ENCODE data around the gene SLC7A4. TPM values are rescaled to one million over a fixed set of nuclear protein-coding genes. Genes with fewer than 3 reads are reported as not detected.

Gene SLC7A4
- total and polyA plus RNA-seq, 8 donors, result 0.14 to 3.0 (median 0.40) TPM

GRCh38 chr22:21003782-21004181, 28.6 kb downstream of the SLC7A4 start:
- peaks cover 18 to 36% of the 10 kb centered on the region in 2 donors for H3K4me1 ChIP-seq
- intact Hi-C loops (cut with DNase I), result no loop called here
- H3K4me3 ChIP-seq, result no peak overlapping the region
- no peak for DNase-seq
- no peak overlapping the region for H3K27ac ChIP-seq
- no peak for ATAC-seq
- no peak for TF ChIP-seq CTCF (IDR thresholded peaks at IDR 0.05)
- H3K36me3 ChIP-seq, result peaks cover 0 to 16% of the 10 kb centered on the region in 2 donors
- H3K27me3 ChIP-seq, result no peaks in the 10 kb centered on the region
- H3K9me3 ChIP-seq, result no peaks in the 10 kb centered on the region

GRCh38 chr22:21001601-21002325, 30.6 kb downstream of the SLC7A4 start, which contains the start of gene THAP7:
THAP7 (minus strand) TSS chr22:21002118; CDS start chr22:21001911, 207 bp downstream.
- no peak for TF ChIP-seq CTCF (IDR thresholded peaks at IDR 0.05)
- Histone ChIP-seq H3K4me3 (peak within 1 kb of the TSS; percentile 54 to 70), H3K9me3 (no peaks in the 10 kb centered on the region), H3K36me3 (peaks cover 0 to 37% of the 10 kb centered on the region in 2 donors), H3K27ac (peak within 1 kb of the TSS; percentile 98 to 99), H3K4me1 (peaks cover 18 to 36% of the 10 kb centered on the region in 2 donors), H3K27me3 (no peaks in the 10 kb centered on the region)
- DNase-seq (peak; percentile 97 to 100 (median 98)), ATAC-seq (peak; percentile 95)
- intact Hi-C loops (cut with DNase I), result no loop called here

- ATAC-seq, result no peak
- Histone ChIP-seq H3K4me1 (peaks cover 18 to 36% of the 10 kb centered on the region in 2 donors), H3K27ac (peak overlapping the region; percentile 98 to 99), H3K36me3 (peaks cover 0 to 43% of the 10 kb centered on the region in 2 donors), H3K9me3 (no peaks in the 10 kb centered on the region), H3K4me3 (peak overlapping the region; percentile 54 to 70), H3K27me3 (no peaks in the 10 kb centered on the region)
- no peak for TF ChIP-seq CTCF (IDR thresholded peaks at IDR 0.05)
- DNase-seq, result no peak
- intact Hi-C loops (cut with DNase I), result no loop called here
Measured at GRCh38 chr22:21000987-21001600, 31.3 kb downstream of the SLC7A4 start.

GRCh38 chr22:21000207-21000986, 32.0 kb downstream of the SLC7A4 start:
- intact Hi-C loops (cut with DNase I), result no loop called here
- Histone ChIP-seq H3K27me3 (no peaks in the 10 kb centered on the region), H3K4me3 (peak overlapping the region; percentile 54 to 70), H3K9me3 (no peaks in the 10 kb centered on the region), H3K27ac (peak overlapping the region; percentile 98 to 99), H3K36me3 (peaks cover 0 to 50% of the 10 kb centered on the region in 2 donors), H3K4me1 (peaks cover 18 to 36% of the 10 kb centered on the region in 2 donors)
- no peak for ATAC-seq
- TF ChIP-seq CTCF (IDR thresholded peaks at IDR 0.05), result no peak
- DNase-seq, result no peak
